Measurements from ENCODE around the gene NCF1.
"Not testable (repeated sequence)": the region's sequence is repeated elsewhere in the genome, so short reads cannot be mapped to it uniquely, and the experiment has no call there.

The NCF1 gene

DNA sequence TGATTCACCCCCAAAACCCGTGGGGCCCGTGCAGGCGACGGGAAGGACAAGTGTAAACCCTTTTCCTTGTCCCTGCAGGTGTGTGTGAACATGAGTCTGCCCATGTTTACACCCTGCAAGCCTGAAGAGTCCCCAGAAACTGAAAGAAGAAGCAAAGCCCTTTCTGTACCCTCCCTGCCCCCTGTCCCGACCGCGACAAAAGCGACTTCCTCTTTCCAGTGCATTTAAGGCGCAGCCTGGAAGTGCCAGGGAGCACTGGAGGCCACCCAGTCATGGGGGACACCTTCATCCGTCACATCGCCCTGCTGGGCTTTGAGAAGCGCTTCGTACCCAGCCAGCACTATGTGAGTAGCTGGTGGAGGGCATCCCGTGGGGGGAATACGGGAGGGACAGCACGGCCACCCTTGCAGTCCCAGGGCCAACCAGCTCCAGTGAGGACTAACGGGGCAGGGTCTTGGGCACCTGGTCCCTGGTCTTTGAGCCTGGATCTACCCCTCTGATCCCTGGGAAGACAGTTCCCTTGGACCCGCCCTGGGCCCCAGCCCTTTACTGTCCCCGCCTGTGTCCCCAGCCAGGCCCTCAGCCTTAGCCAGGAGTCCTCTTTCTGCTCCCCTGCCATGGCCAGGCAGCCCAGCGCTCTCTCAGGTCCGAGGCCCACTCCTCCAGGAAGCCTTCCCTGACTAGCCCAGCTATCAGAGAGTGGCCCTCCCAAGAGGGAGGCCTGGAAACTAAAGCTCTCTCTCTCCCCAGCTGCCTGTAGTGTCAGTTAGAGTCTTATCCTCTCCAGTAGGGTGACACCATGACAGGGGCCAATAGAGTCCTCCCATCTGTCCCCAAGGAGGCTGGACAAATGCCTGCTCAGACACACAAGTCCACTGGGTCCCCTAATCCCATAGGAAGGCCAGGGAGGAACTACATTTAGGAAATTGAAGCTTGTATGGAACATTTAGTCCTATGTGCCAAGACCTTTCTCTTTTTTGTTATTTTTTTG is at the start of gene NCF1:
Gene NCF1 (plus strand): TSS at position 252 of the 991 bp plus-strand sequence. CDS start 21 bp downstream, at position 273.
- H3K4me3 ChIP-seq (ENCODE audit: low read depth in 1 of 2, low read length in 1 of 2), result not testable (repeated sequence)

DNA sequence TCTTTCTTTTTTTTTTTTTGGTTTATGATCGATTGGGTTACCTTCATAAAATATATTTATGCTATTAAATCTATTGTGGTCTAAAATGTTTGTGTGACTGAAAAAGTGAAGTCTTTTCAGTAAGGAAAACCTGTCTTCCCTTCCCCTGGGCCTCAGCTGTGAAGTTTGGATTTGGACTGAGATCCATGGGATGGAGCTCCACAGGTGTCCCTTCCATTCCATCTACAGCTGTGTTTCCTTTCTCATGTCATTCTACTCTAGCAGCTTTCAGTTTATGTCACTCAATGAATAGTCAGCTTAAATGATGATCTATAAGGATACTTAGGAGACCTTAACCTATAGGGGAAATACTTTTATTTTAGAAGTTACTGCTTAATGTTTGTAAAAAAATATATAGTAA is 48.0 kb upstream of the NCF1 start:
- Histone ChIP-seq H3K27ac (no peak overlapping the region), H3K36me3 (no peaks in the 10 kb centered on the region), H3K27me3 (no peaks in the 10 kb centered on the region), H3K4me1 (ENCODE audit: control insufficient read depth in 1 of 2, insufficient read depth in 1 of 2, low read depth in 1 of 2, low read length in 1 of 2) (peaks cover 0 to 5% of the 10 kb centered on the region in 2 experiments), H3K9me3 (no peaks in the 10 kb centered on the region), H3K4me3 (ENCODE audit: low read depth in 1 of 2, low read length in 1 of 2) (no peak overlapping the region)
- TF ChIP-seq, protein P1, sequence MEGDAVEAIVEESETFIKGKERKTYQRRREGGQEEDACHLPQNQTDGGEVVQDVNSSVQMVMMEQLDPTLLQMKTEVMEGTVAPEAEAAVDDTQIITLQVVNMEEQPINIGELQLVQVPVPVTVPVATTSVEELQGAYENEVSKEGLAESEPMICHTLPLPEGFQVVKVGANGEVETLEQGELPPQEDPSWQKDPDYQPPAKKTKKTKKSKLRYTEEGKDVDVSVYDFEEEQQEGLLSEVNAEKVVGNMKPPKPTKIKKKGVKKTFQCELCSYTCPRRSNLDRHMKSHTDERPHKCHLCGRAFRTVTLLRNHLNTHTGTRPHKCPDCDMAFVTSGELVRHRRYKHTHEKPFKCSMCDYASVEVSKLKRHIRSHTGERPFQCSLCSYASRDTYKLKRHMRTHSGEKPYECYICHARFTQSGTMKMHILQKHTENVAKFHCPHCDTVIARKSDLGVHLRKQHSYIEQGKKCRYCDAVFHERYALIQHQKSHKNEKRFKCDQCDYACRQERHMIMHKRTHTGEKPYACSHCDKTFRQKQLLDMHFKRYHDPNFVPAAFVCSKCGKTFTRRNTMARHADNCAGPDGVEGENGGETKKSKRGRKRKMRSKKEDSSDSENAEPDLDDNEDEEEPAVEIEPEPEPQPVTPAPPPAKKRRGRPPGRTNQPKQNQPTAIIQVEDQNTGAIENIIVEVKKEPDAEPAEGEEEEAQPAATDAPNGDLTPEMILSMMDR (IDR thresholded peaks at IDR 0.05), result no peak

More for the DNA sequence above, at the start of gene NCF1:
- peak within 1 kb of the TSS; percentile 51 for H3K27ac ChIP-seq
- H3K4me1 ChIP-seq (ENCODE audit: control insufficient read depth in 1 of 2, insufficient read depth in 1 of 2, low read depth in 1 of 2, low read length in 1 of 2), result peaks cover 7 to 16% of the 10 kb centered on the region in 2 experiments
- H3K9me3 ChIP-seq, H3K27me3 ChIP-seq, H3K36me3 ChIP-seq: not testable (repeated sequence)

DNA sequence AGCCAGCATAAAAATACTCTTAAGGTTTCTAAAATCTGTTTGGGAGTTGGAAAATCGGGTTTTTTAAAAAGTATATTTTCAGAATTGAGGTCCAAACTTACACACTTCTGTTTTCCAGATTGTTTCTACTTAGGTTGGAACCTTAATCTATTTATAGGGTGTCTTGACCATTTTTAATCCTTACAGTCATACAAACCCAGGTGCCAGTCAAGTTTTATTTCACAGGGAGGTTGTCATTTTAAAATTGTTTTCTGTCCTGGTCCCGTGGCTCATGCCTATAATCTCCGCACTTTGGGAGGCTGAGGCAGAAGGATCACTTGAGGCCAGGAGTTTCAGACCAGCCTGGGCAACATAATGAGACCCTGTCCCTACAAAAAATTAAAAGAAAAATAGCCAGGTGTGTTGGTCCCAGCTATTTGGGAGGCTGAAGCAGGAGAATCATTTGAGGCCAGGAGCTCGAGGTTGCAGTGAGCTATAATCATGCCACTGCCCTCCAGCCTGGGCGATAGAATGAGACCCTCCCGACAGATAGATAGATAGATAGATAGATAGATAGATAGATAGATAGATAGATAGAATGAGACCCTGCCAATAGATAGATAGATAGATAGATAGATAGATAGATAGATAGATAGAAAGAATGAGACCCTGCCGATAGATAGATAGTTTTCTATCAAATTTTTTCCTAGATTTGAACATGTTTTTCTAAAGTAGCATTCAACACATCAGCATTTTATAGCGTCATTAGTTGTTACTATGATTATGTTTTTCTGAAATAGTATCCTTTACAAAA is 47.3 kb upstream of the NCF1 start:
- Histone ChIP-seq H3K36me3 (no peaks in the 10 kb centered on the region), H3K9me3 (no peaks in the 10 kb centered on the region), H3K27ac (no peak overlapping the region), H3K4me3 (ENCODE audit: low read depth in 1 of 2, low read length in 1 of 2) (no peak overlapping the region), H3K27me3 (no peaks in the 10 kb centered on the region), H3K4me1 (ENCODE audit: control insufficient read depth in 1 of 2, insufficient read depth in 1 of 2, low read depth in 1 of 2, low read length in 1 of 2) (peaks cover 0 to 5% of the 10 kb centered on the region in 2 experiments)
- TF ChIP-seq, protein P1 (IDR thresholded peaks at IDR 0.05), result no peak

DNA sequence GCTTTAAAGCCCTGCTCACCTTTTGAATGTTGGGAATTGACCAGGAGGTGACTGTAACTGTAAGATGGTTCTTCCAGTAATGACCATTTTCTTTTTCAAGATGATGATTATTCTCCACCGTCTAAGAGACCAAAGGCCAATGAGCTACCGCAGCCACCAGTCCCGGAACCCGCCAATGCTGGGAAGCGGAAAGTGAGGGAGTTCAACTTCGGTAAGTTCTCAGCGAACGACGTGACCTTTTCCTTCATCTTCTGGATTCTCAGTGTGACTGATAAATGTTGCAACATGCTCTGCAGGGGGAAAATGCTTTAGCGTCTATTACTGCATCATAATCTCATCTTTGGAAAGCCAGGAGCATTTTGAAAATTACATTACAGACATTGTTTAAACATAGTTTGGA is 45.1 kb upstream of the NCF1 start:
- H3K27ac ChIP-seq; H3K27me3 ChIP-seq; H3K36me3 ChIP-seq; H3K4me3 ChIP-seq (ENCODE audit: low read depth in 1 of 2, low read length in 1 of 2); H3K4me1 ChIP-seq (ENCODE audit: control insufficient read depth in 1 of 2, insufficient read depth in 1 of 2, low read depth in 1 of 2, low read length in 1 of 2); H3K9me3 ChIP-seq: not testable (repeated sequence)

DNA sequence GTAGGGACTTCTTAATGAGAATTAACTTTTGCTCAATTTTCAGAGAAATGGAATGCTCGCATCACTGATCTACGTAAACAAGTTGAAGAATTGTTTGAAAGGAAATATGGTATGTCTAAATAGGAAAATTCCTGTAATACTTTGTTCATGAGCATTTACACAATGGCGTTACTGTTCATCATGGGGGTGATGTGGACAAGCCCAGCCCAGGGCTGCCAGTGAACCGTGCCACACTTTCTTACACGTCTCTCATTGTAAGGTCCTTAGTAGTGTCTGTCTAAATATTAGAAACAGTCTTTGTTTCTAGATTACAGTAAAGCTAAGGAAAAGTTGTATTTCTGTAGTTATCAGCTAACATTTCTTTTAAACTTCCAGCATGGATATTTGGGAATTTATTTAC is 43.6 kb upstream of the NCF1 start:
- H3K27ac ChIP-seq; H3K4me1 ChIP-seq (ENCODE audit: control insufficient read depth in 1 of 2, insufficient read depth in 1 of 2, low read depth in 1 of 2, low read length in 1 of 2); H3K4me3 ChIP-seq (ENCODE audit: low read depth in 1 of 2, low read length in 1 of 2); H3K27me3 ChIP-seq; H3K36me3 ChIP-seq; H3K9me3 ChIP-seq: not testable (repeated sequence)

DNA sequence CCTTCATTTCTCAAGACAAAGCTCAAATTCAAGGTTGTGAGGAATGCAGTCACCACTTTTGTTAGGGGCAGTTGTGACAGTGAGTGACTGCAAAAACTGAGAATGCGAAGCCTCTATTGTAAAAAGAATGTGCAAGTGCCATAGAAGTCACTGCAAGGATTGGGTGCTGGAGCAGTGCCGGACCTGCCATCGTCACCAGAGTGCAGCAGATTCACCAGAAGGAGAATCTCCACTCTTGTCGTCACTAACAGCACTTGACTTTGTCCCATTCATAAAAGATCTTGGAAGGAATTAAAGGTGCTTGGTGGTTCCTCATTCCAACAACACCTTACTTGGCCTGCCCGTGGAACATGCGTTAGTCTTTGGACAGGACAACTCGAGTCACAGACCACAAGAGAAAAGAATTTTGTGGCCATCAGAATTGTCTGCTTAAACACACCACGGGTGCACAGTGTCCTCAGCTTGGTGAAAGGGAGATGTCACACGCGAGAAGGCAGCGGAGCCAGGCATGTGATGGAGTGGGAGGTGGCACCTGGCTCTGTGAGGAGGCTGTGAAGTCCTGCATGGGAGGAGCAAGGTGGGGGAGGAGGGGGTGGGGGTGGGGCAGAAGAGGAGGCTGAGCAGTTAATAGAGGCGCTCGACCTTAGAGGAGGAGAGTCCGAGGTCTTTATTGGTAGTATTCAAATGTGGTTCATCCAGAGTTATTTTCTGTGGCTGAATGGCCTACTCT is 33.7 kb upstream of the NCF1 start:
- not testable (repeated sequence) for H3K27ac ChIP-seq; H3K27me3 ChIP-seq; H3K4me3 ChIP-seq (ENCODE audit: low read depth in 1 of 2, low read length in 1 of 2); H3K9me3 ChIP-seq; H3K4me1 ChIP-seq (ENCODE audit: control insufficient read depth in 1 of 2, insufficient read depth in 1 of 2, low read depth in 1 of 2, low read length in 1 of 2); H3K36me3 ChIP-seq

DNA sequence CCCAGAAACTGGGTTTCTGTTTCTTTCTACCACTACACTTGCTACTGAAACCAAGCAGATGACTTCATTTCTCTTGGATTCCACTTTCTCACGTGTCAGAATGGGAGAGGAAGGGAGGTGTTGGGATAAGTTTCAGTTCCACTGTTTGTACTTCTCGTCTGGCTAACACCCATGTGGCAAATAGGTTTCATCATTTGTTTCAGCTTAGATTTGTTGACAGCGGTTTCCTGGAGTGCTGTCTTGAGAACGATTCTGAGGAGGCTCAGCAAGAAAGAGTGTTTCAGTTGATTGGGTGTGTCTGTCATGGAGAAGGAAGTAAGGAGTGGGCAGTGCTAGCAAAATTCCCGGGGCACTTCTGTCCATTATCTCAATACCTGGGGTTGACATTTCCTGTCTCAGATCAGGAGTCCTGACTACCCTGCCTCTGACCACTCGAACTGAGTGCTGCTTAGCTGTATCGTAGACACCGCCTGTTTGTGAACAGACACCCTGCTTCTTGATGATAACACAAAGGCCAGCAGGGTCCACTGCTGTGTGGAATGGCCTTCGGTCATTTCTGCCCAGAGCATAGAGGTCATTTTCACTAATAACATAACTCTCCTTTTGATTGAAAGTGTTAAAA is 29.8 kb upstream of the NCF1 start:
- not testable (repeated sequence) for H3K9me3 ChIP-seq; H3K36me3 ChIP-seq; H3K27me3 ChIP-seq; H3K4me1 ChIP-seq (ENCODE audit: control insufficient read depth in 1 of 2, insufficient read depth in 1 of 2, low read depth in 1 of 2, low read length in 1 of 2); H3K4me3 ChIP-seq (ENCODE audit: low read depth in 1 of 2, low read length in 1 of 2); H3K27ac ChIP-seq

DNA sequence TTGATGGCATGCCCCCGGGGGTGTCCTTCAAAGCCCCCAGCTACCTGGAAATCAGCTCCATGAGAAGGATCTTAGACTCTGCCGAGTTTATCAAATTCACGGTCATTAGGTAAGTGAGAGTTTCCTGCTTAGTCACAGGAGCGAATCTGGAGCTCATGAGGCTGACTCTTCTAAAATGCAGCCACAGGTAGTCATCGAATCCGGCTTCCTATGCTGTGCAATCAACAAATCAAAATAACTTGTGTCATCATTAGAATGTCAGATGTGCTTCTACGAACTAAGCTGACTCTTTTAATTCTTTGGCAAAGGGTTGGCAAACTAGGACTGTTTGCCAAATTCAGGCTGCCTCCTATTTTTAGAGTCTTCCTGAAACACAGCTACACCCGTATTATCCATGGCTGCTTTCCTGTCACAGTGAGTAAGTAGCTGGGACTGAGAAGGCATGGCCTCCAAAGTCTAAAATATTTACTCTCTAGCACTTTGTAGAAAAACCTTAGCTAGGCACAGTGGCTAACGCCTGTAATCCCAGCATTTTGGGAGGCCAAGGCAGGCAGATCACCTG is 19.8 kb upstream of the NCF1 start:
- H3K9me3 ChIP-seq; H3K27ac ChIP-seq; H3K4me1 ChIP-seq (ENCODE audit: control insufficient read depth in 1 of 2, insufficient read depth in 1 of 2, low read depth in 1 of 2, low read length in 1 of 2); H3K27me3 ChIP-seq; H3K4me3 ChIP-seq (ENCODE audit: low read depth in 1 of 2, low read length in 1 of 2); H3K36me3 ChIP-seq: not testable (repeated sequence)

DNA sequence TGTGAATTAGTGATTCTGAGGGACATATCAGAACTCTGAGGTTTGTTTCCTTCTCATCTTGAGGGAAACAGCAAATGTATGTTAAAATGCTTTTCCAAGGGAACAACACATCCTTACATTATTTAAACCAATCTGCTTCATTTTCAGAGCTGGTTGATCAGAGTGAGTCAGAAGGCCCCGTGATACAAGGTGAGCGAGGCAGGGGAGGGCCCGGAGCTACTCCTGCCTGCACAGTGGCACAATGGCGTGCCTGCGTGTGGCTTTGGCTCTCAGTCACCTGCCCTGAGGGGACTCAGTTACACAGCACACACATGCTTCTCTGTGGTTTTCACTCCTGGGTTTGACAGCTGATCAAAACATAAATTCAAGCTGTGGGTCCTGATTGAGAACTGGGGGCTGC is 17.1 kb upstream of the NCF1 start:
- H3K27ac ChIP-seq, result peak overlapping the region; percentile 58
- not testable (repeated sequence) for H3K27me3 ChIP-seq; H3K36me3 ChIP-seq; H3K9me3 ChIP-seq; H3K4me3 ChIP-seq (ENCODE audit: low read depth in 1 of 2, low read length in 1 of 2); H3K4me1 ChIP-seq (ENCODE audit: control insufficient read depth in 1 of 2, insufficient read depth in 1 of 2, low read depth in 1 of 2, low read length in 1 of 2)

DNA sequence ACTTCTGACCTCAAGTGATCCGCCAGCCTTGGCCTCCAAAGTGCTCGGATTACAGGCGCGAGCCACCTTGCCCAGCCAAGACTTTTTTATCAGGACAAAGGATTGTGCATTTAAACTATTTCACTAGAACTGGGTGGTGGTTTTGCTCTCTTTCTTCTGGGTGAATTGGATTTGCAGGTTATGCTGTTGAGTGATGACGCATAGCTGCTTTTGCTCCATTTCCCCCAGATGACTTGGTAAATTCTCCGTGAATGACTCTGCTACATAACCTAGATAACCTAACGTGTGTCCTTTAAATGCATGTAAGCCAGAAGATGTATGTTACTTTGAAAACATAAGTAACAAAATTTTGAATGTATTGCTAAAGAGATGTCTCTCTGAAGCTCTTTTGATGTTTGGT is 15.5 kb upstream of the NCF1 start:
- H3K27me3 ChIP-seq; H3K27ac ChIP-seq; H3K9me3 ChIP-seq; H3K36me3 ChIP-seq; H3K4me3 ChIP-seq (ENCODE audit: low read depth in 1 of 2, low read length in 1 of 2): not testable (repeated sequence)
- peaks cover 4 to 10% of the 10 kb centered on the region in 2 experiments for H3K4me1 ChIP-seq (ENCODE audit: control insufficient read depth in 1 of 2, insufficient read depth in 1 of 2, low read depth in 1 of 2, low read length in 1 of 2)
